ENCODE data around the gene FGF2. TPM values are rescaled to one million over a fixed set of nuclear protein-coding genes. Genes with fewer than 3 reads are reported as not detected.

FGF2 gene
- total and polyA plus RNA-seq, 12 donors: 0.85 to 5.3 (median 2.6) TPM

DNA sequence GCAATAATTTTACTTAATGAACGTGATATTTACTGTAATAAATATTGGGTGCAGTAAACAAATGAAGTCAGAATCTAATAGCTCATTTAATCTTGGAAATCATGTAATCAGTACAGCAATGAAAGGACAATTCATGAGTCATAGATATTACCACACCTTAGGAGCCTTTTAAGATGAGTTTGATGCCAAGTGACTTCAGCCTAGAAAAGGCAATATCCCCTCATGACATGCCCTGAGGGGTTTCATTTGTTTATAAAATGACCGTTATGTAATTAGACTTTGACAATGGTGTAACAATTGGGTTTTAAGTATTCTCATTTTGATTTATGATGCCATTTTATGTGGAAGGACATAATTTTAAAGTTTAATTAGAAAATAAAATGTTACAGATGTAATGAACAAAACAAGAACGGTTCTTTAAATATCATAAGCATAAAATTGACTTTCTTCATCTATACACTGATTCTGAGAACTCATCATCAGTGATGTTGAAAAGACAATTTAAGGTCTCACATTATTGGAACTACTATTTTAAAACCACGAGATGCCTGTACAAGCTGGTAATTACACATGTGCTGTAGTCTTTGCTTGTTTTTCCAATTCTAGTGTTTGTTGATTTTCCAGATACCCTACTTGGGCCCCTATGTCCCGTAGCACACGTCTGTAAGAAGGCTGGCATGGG, 5.0 kb downstream of the FGF2 start:
- H3K27me3 ChIP-seq: peaks cover under 1% of the 10 kb centered on the region
- H3K36me3 ChIP-seq (replicated peaks in 1 of 2): no peaks in the 10 kb centered on the region
- TF ChIP-seq, protein P1, sequence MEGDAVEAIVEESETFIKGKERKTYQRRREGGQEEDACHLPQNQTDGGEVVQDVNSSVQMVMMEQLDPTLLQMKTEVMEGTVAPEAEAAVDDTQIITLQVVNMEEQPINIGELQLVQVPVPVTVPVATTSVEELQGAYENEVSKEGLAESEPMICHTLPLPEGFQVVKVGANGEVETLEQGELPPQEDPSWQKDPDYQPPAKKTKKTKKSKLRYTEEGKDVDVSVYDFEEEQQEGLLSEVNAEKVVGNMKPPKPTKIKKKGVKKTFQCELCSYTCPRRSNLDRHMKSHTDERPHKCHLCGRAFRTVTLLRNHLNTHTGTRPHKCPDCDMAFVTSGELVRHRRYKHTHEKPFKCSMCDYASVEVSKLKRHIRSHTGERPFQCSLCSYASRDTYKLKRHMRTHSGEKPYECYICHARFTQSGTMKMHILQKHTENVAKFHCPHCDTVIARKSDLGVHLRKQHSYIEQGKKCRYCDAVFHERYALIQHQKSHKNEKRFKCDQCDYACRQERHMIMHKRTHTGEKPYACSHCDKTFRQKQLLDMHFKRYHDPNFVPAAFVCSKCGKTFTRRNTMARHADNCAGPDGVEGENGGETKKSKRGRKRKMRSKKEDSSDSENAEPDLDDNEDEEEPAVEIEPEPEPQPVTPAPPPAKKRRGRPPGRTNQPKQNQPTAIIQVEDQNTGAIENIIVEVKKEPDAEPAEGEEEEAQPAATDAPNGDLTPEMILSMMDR (IDR thresholded peaks at IDR 0.05): no peak
- 72 to 78% (median 75%) methylated on average over 6 of the region's 6 CpGs for WGBS, 4 donors
- intact Hi-C loops (cut with DNase I): no loop called here
- H3K4me3 ChIP-seq: no peak overlapping the region
- no peak for DNase-seq
- H3K27ac ChIP-seq: no peak overlapping the region
- H3K9me3 ChIP-seq (replicated peaks in 1 of 3): no peaks in the 10 kb centered on the region
- peaks cover 7 to 9% of the 10 kb centered on the region in 2 donors for H3K4me1 ChIP-seq (replicated peaks in 1 of 2)

DNA sequence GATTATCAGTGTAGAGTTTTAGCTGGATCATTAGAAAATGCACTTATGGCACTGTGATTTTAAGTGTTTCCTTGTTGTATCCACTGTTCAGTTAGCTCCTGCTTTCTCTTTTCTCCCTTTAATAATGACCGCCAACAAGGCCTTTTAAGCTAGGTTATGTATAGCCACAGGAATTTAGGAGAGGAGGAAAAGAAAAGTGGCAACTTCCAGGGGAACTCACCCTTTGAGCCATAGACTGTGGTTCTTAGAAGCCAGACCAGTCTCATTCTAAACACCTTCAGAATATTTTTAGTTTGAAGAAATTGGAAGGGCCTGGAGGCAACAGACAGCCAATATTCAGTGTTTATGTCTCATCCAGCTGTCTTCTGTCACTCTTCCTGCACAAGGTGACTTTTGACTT, 6.1 kb downstream of the FGF2 start:
- WGBS, 4 donors: 79 to 97% (median 89%) methylated on average over 1 of the region's 1 CpG
- DNase-seq: no peak
- Histone ChIP-seq H3K36me3 (replicated peaks in 1 of 2) (no peaks in the 10 kb centered on the region), H3K4me1 (replicated peaks in 1 of 2) (peaks cover under 1 to 3% of the 10 kb centered on the region in 2 donors), H3K4me3 (no peak overlapping the region), H3K9me3 (replicated peaks in 1 of 3) (no peaks in the 10 kb centered on the region), H3K27me3 (no peaks in the 10 kb centered on the region), H3K27ac (no peak overlapping the region)
- intact Hi-C loops (cut with DNase I): no loop called here
- TF ChIP-seq, protein P1 (IDR thresholded peaks at IDR 0.05): no peak
- TF ChIP-seq POLR2A (IDR thresholded peaks at IDR 0.05): no peak

DNA sequence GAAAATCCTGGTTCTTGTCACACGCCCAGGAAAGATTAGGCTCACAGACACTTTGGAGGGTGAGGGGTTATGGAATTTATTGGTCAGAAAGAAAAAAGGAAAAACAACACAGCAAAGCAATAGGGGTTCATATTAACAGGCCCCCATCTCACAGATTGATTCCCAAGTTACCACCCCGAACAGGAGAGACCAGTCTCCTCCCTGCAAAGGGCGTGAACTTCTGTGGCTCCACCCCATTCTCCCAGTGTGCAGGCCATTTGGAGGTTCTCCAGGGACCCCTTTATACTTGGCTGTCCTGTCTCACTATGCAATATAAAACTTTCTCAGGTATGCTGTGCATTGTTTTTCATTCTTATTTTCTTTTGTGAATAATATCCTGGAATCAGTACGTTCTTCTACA, 7.4 kb downstream of the FGF2 start:
- Histone ChIP-seq H3K4me1 (replicated peaks in 1 of 2) (no peaks in the 10 kb centered on the region), H3K4me3 (no peak overlapping the region), H3K36me3 (replicated peaks in 1 of 2) (no peaks in the 10 kb centered on the region), H3K27me3 (no peaks in the 10 kb centered on the region), H3K9me3 (replicated peaks in 1 of 3) (no peaks in the 10 kb centered on the region), H3K27ac (no peak overlapping the region)
- no peak for DNase-seq
- 71 to 80% (median 74%) methylated on average over 4 of the region's 4 CpGs for WGBS, 4 donors
- intact Hi-C loops (cut with DNase I): no loop called here
- no peak for TF ChIP-seq POLR2A (IDR thresholded peaks at IDR 0.05)
- TF ChIP-seq, protein P1 (IDR thresholded peaks at IDR 0.05): no peak

DNA sequence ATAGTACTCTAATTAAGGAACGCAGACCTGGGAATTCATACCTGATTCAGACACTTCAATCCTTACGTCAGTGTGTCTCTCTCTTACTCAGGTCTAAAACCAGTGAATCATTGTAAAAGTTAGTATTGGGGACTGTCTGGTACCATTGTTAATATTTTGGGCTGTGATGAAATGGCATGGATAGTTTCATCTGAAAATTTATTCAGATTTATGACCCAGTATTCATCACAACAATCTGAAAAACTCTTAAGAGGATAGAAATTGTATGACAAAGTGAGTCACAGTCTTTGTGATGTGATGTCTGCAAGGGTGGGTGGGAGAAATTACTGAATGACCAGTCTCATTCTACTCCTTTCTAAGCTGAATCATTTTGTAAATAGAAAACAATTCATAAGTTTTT, 10.3 kb downstream of the FGF2 start:
- 80 to 85% (median 83%) methylated on average over 2 of the region's 2 CpGs for WGBS, 4 donors
- H3K9me3 ChIP-seq (replicated peaks in 1 of 3): no peaks in the 10 kb centered on the region
- intact Hi-C loops (cut with DNase I): no loop called here
- no peak overlapping the region for H3K27ac ChIP-seq
- no peak for TF ChIP-seq POLR2A (IDR thresholded peaks at IDR 0.05)
- TF ChIP-seq, protein P1 (IDR thresholded peaks at IDR 0.05): no peak
- no peaks in the 10 kb centered on the region for H3K4me1 ChIP-seq (replicated peaks in 1 of 2)
- DNase-seq: no peak
- no peaks in the 10 kb centered on the region for H3K36me3 ChIP-seq (replicated peaks in 1 of 2)
- H3K4me3 ChIP-seq: no peak overlapping the region
- H3K27me3 ChIP-seq: no peaks in the 10 kb centered on the region
